CD14-positive monocyte (primary cell): ENCODE data around the gene SHROOM3. TPM values are rescaled to one million over a fixed set of nuclear protein-coding genes. Genes with fewer than 3 reads are reported as not detected.

ENCODE experiments used
- DNase-seq, 3 donors: peaks; one replicate each; pipeline ENCODE4 v3.0.0-alpha.2; 2011 to 2022
- H2AFZ ChIP-seq: 2 replicates; pipeline ENCODE4 v1.6.0; 2012; ENCODE audit warnings: mild to moderate bottlenecking, low read depth, low read length, inconsistent platforms; ENCODE audit not compliant: insufficient read depth, poor library complexity, severe bottlenecking
- H3K27ac ChIP-seq, 2 donors: 1 replicate in 1 of 2; 2 replicates in 1 of 2; pipeline ENCODE4 v1.5.1; 2012 to 2013; ENCODE audit warnings: low read length in 2 of 2, control low read depth in 1 of 2, inconsistent platforms in 1 of 2, low read depth in 1 of 2, mild to moderate bottlenecking in 1 of 2
- H3K27me3 ChIP-seq, 2 donors: one replicate each; pipeline versions ENCODE4 v1.6.0 to v1.6.1; 2011 to 2013; ENCODE audit warnings: low read length in 2 of 2; ENCODE audit not compliant: control insufficient read depth in 2 of 2, insufficient read depth in 2 of 2
- H3K36me3 ChIP-seq, 2 donors: replicated peaks in 1 of 2; 1 replicate in 1 of 2; 2 replicates in 1 of 2; pipeline versions ENCODE4 v1.5.1 to v1.6.1; 2012 to 2013; ENCODE audit warnings: low read length in 2 of 2, control low read depth in 1 of 2, inconsistent platforms in 1 of 2, mild to moderate bottlenecking in 1 of 2; ENCODE audit not compliant: insufficient read depth in 2 of 2, control insufficient read depth in 1 of 2
- H3K4me1 ChIP-seq, 2 donors: 1 replicate in 1 of 2; 2 replicates in 1 of 2; pipeline versions ENCODE4 v1.5.1 to v1.6.1; 2012 to 2013; ENCODE audit warnings: low read length in 2 of 2, control low read depth in 1 of 2, inconsistent platforms in 1 of 2, mild to moderate bottlenecking in 1 of 2, moderate library complexity in 1 of 2; ENCODE audit not compliant: insufficient read depth in 2 of 2, control insufficient read depth in 1 of 2
- H3K4me2 ChIP-seq: replicated peaks from 2 replicates; pipeline ENCODE3; 2012; ENCODE audit warnings: low read length, moderate library complexity, mild to moderate bottlenecking; ENCODE audit not compliant: poor library complexity, severe bottlenecking; ENCODE audit errors: extremely low read depth
- H3K4me3 ChIP-seq, 3 experiments: fragments of 200-600 bp in 1 of 3; sonication (generic) in 1 of 3; replicated peaks in 1 of 3; 1 replicate in 2 of 3; 2 replicates in 1 of 3; pipeline ENCODE4 v1.5.1; 2011 to 2013; ENCODE audit warnings: low read length in 3 of 3, mild to moderate bottlenecking in 3 of 3, control low read depth in 2 of 3, low read depth in 2 of 3, inconsistent platforms in 1 of 3, moderate library complexity in 1 of 3
- H3K79me2 ChIP-seq: 2 replicates; pipeline ENCODE4 v1.6.0; 2012; ENCODE audit warnings: mild to moderate bottlenecking, control low read depth, inconsistent platforms, low read length, moderate library complexity; ENCODE audit not compliant: insufficient read depth
- H3K9ac ChIP-seq: 2 replicates; pipeline ENCODE4 v1.6.0; 2017; ENCODE audit warnings: low read length, mild to moderate bottlenecking; ENCODE audit not compliant: insufficient read depth, poor library complexity, severe bottlenecking
- H3K9me3 ChIP-seq, 2 donors: replicated peaks in 1 of 2; 1 replicate in 1 of 2; 2 replicates in 1 of 2; pipeline versions ENCODE4 v1.5.1 to v1.6.1; 2012 to 2013; ENCODE audit warnings: low read length in 2 of 2, control low read depth in 1 of 2; ENCODE audit not compliant: control insufficient read depth in 1 of 2, insufficient read depth in 1 of 2
- H4K20me1 ChIP-seq: 2 replicates; pipeline ENCODE4 v1.6.0; 2012; ENCODE audit warnings: mild to moderate bottlenecking, low read length, control low read depth, moderate library complexity; ENCODE audit not compliant: insufficient read depth
- H3K27ac Mint-ChIP-seq, 7 donors: one replicate each; pipeline ENCODE4 v1.8.0; 2020; ENCODE audit warnings: mild to moderate bottlenecking in 7 of 7, mixed read lengths in 7 of 7, moderate library complexity in 6 of 7, inconsistent platforms in 2 of 7
- H3K27me3 Mint-ChIP-seq, 3 donors: one replicate each; pipeline ENCODE4 v1.8.0; 2021 to 2022; ENCODE audit warnings: low read depth in 3 of 3, mild to moderate bottlenecking in 3 of 3, mixed read lengths in 3 of 3, moderate library complexity in 3 of 3, inconsistent platforms in 1 of 3
- H3K36me3 Mint-ChIP-seq, 2 donors: one replicate each; pipeline ENCODE4 v1.8.0; 2020; ENCODE audit warnings: mixed read lengths in 2 of 2, inconsistent platforms in 1 of 2, mild to moderate bottlenecking in 1 of 2
- H3K4me1 Mint-ChIP-seq: one replicate; pipeline ENCODE4 v1.8.0; 2020; ENCODE audit warnings: mild to moderate bottlenecking, mixed read lengths
- H3K4me3 Mint-ChIP-seq, 2 donors: one replicate each; pipeline ENCODE4 v1.8.0; 2020; ENCODE audit warnings: mild to moderate bottlenecking in 2 of 2, mixed read lengths in 2 of 2, moderate library complexity in 1 of 2
- H3K9me3 Mint-ChIP-seq, 7 donors: one replicate each; pipeline ENCODE4 v1.8.0; 2020 to 2022; ENCODE audit warnings: mixed read lengths in 7 of 7, mild to moderate bottlenecking in 6 of 7, moderate library complexity in 6 of 7, inconsistent platforms in 2 of 7
- CTCF ChIP-seq: fragments of 200-600 bp; IDR thresholded peaks from one replicate; pipeline ENCODE4 v1.8.0; 2022; ENCODE audit warnings: antibody characterized with exemption, mild to moderate bottlenecking
- WGBS: methylation state at CpG from one replicate; pipeline ENCODE4 v1.1.5; 2013; ENCODE audit warnings: missing lambda C conversion rate; ENCODE audit not compliant: insufficient coverage; 5-methylcytosine and 5-hydroxymethylcytosine counted together
- intact Hi-C, 2 donors: fragments of 100-400 bp; cut with micrococcal nuclease; formaldehyde crosslinking; loops; one replicate each; pipeline versions ENCODE4 v1.15.0 to v1.15.1; 2023
- polyA plus RNA-seq, 3 donors: library from polyadenylated mRNA; depleted of rRNA in 1 of 3; unstranded in 2 of 3; stranded (reverse) in 1 of 3; fragments of 300-500 nt in 2 of 3; fragments of >200 nt in 1 of 3; fragmentation: Illumina TruSeq in 2 of 3; gene quantifications; 1 replicate in 2 of 3; 2 replicates in 1 of 3; pipeline ENCODE4 v1.2.3, GENCODE V29; 2012 to 2021

Gene SHROOM3
- polyA plus RNA-seq, 3 donors, result not detected

- TF ChIP-seq CTCF, result no peak
- H3K27ac ChIP-seq, result no peak overlapping the region
- no peaks in the 10 kb centered on the region for H3K79me2 ChIP-seq
- peaks cover 0 to 5% (median 0%) of the 10 kb centered on the region in 7 donors for H3K9me3 Mint-ChIP-seq
- H3K27me3 ChIP-seq, result peaks cover 0 to 4% of the 10 kb centered on the region in 2 donors
- H3K9ac ChIP-seq, result no peak overlapping the region
- no peaks in the 10 kb centered on the region for H3K4me1 ChIP-seq
- no peak overlapping the region for H2AFZ ChIP-seq
- no peak for DNase-seq
- H3K4me2 ChIP-seq, result no peak overlapping the region
- no peaks in the 10 kb centered on the region for H3K36me3 ChIP-seq
- H3K27ac Mint-ChIP-seq, result no peak overlapping the region
- no peaks in the 10 kb centered on the region for H4K20me1 ChIP-seq
- H3K9me3 ChIP-seq, result no peaks in the 10 kb centered on the region
- H3K4me3 ChIP-seq, result no peak overlapping the region
- 98% methylated on average over 24 of the region's 24 CpGs for WGBS
- no peak overlapping the region for H3K4me3 Mint-ChIP-seq
- H3K4me1 Mint-ChIP-seq, result no peaks in the 10 kb centered on the region
- intact Hi-C loops, result no loop called here
- peaks cover 0 to 2% (median 1%) of the 10 kb centered on the region in 3 donors for H3K27me3 Mint-ChIP-seq
- H3K36me3 Mint-ChIP-seq, result no peaks in the 10 kb centered on the region
These were observed 305.2 kb downstream of the SHROOM3 start for GRCh38 chr4:76740192-76740591.

- H3K27me3 Mint-ChIP-seq, result peaks cover 0 to 2% (median 1%) of the 10 kb centered on the region in 3 donors
- no peak overlapping the region for H3K27ac Mint-ChIP-seq
- H2AFZ ChIP-seq, result no peak overlapping the region
- no peak overlapping the region for H3K9ac ChIP-seq
- TF ChIP-seq CTCF, result no peak
- H3K4me1 Mint-ChIP-seq, result no peaks in the 10 kb centered on the region
- no peaks in the 10 kb centered on the region for H3K9me3 ChIP-seq
- H3K36me3 ChIP-seq, result no peaks in the 10 kb centered on the region
- intact Hi-C loops, result no loop called here
- peak overlapping the region in 1 of 2 donors; percentile 20 for H3K4me3 Mint-ChIP-seq
- H3K4me2 ChIP-seq, result no peak overlapping the region
- H3K4me1 ChIP-seq, result no peaks in the 10 kb centered on the region
- WGBS, result 97% methylated on average over 85 of the region's 85 CpGs
- no peak for DNase-seq
- no peaks in the 10 kb centered on the region for H3K36me3 Mint-ChIP-seq
- H4K20me1 ChIP-seq, result no peaks in the 10 kb centered on the region
- H3K27me3 ChIP-seq, result peaks cover 0 to 4% of the 10 kb centered on the region in 2 donors
- peaks cover 0 to 5% (median 0%) of the 10 kb centered on the region in 7 donors for H3K9me3 Mint-ChIP-seq
- no peak overlapping the region for H3K27ac ChIP-seq
- no peaks in the 10 kb centered on the region for H3K79me2 ChIP-seq
- H3K4me3 ChIP-seq, result no peak overlapping the region
These were observed 306.0 kb downstream of the SHROOM3 start for GRCh38 chr4:76740866-76741662.
